ENCODE data around the gene ACACA. TPM values are rescaled to one million over a fixed set of nuclear protein-coding genes. Genes with fewer than 3 reads are reported as not detected.
"Not testable (repeated sequence)": the region's sequence is repeated elsewhere in the genome, so short reads cannot be mapped to it uniquely, and the experiment has no call there.

ACACA gene
- total and polyA plus RNA-seq, 9 donors: 10.9 to 104 (median 37.9) TPM

- no peak for DNase-seq
- H3K27ac ChIP-seq: no peak overlapping the region
- no peak overlapping the region for H3K4me3 ChIP-seq
- TF ChIP-seq EP300 (IDR thresholded peaks at IDR 0.05): no peak
- no peak for TF ChIP-seq POLR2A (IDR thresholded peaks at IDR 0.05)
- 69 to 77% (median 76%) methylated on average over 2 of the region's 2 CpGs for WGBS, 3 donors
- H3K27me3 ChIP-seq: no peaks in the 10 kb centered on the region
- H3K4me1 ChIP-seq (ENCODE audit: insufficient read depth): no peaks in the 10 kb centered on the region
- peaks cover 2% of the 10 kb centered on the region for H3K36me3 ChIP-seq
- no peaks in the 10 kb centered on the region for H3K9me3 ChIP-seq
- intact Hi-C loops (cut with DNase I): no loop called here
Measured at GRCh38 chr17:37417852-37418251, 11.2 kb upstream of the ACACA start.

- Histone ChIP-seq H3K4me1 (ENCODE audit: insufficient read depth) (no peaks in the 10 kb centered on the region), H3K27me3 (no peaks in the 10 kb centered on the region), H3K27ac (no peak overlapping the region), H3K9me3 (no peaks in the 10 kb centered on the region), H3K4me3 (no peak overlapping the region), H3K36me3 (peaks cover 2% of the 10 kb centered on the region)
- no peak for TF ChIP-seq POLR2A (IDR thresholded peaks at IDR 0.05)
- TF ChIP-seq EP300 (IDR thresholded peaks at IDR 0.05): no peak
- TF ChIP-seq, protein P1, sequence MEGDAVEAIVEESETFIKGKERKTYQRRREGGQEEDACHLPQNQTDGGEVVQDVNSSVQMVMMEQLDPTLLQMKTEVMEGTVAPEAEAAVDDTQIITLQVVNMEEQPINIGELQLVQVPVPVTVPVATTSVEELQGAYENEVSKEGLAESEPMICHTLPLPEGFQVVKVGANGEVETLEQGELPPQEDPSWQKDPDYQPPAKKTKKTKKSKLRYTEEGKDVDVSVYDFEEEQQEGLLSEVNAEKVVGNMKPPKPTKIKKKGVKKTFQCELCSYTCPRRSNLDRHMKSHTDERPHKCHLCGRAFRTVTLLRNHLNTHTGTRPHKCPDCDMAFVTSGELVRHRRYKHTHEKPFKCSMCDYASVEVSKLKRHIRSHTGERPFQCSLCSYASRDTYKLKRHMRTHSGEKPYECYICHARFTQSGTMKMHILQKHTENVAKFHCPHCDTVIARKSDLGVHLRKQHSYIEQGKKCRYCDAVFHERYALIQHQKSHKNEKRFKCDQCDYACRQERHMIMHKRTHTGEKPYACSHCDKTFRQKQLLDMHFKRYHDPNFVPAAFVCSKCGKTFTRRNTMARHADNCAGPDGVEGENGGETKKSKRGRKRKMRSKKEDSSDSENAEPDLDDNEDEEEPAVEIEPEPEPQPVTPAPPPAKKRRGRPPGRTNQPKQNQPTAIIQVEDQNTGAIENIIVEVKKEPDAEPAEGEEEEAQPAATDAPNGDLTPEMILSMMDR (IDR thresholded peaks at IDR 0.05): no peak
- 92% methylated on average over 7 of the region's 7 CpGs for WGBS, 3 donors
- intact Hi-C loops (cut with DNase I): no loop called here
- no peak for DNase-seq
Measured at GRCh38 chr17:37413875-37414519, 7.4 kb upstream of the ACACA start.

GRCh38 chr17:37410357-37410756, 3.7 kb upstream of the ACACA start:
- Histone ChIP-seq H3K4me1 (ENCODE audit: insufficient read depth) (peaks cover 7% of the 10 kb centered on the region), H3K27ac (no peak overlapping the region), H3K36me3 (peaks cover 2% of the 10 kb centered on the region), H3K9me3 (no peaks in the 10 kb centered on the region), H3K27me3 (no peaks in the 10 kb centered on the region), H3K4me3 (no peak overlapping the region)
- intact Hi-C loops (cut with DNase I): no loop called here
- no peak for DNase-seq
- TF ChIP-seq, protein P1 (IDR thresholded peaks at IDR 0.05): no peak
- TF ChIP-seq EP300 (IDR thresholded peaks at IDR 0.05) (no peak), POLR2A (IDR thresholded peaks at IDR 0.05) (no peak)
- WGBS, 3 donors: 90 to 91% (median 90%) methylated on average over 3 of the region's 3 CpGs

- intact Hi-C loops (cut with DNase I); H3K36me3 ChIP-seq; H3K9me3 ChIP-seq; H3K4me3 ChIP-seq; H3K27me3 ChIP-seq; H3K4me1 ChIP-seq (ENCODE audit: insufficient read depth): not testable (repeated sequence)
- H3K27ac ChIP-seq: peak overlapping the region in 1 of 2 donors; percentile 69
- peak in 1 of 5 donors; percentile 21 for DNase-seq
- WGBS, 3 donors: 92 to 95% (median 93%) methylated on average over 13 of the region's 13 CpGs
Measured at GRCh38 chr17:37408145-37408479, 1.5 kb upstream of the ACACA start.

DNA sequence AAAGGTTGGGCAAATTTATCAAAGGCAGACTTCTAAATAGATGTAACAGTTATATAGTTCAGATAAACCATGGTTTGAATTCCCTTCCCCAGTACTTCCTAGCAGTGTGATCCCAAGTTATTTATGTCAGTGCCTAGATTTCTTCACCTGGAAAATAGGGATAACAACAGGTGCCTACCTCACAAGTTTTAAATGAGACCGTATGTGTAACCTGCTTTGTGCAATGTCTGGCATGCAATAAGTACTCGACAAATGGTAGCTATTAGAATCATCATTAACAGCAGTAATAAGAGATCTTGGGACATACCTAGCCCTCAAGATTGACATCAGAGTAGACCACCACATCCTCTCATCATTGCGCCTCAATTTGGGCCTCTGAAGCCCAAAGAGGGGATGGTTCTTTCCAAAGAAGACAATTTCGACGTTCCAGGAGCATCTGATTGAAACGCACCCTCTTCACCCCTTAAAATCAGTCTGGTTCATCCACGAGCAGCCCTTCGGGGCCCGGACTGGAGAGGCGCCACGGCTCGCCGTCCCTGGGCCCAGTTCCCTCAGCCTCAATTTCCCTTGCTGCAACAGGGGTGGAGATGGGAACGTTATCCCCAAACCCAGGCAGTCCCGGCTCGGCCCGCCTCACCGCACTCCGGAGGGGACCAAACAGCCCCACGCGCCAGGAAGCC, 541 bp downstream of the ACACA start:
- TF ChIP-seq, protein P1 (IDR thresholded peaks at IDR 0.05): peak in 1 of 3 donors; percentile 8
- TF ChIP-seq POLR2A (IDR thresholded peaks at IDR 0.05) (no peak), EP300 (IDR thresholded peaks at IDR 0.05) (no peak)

DNA sequence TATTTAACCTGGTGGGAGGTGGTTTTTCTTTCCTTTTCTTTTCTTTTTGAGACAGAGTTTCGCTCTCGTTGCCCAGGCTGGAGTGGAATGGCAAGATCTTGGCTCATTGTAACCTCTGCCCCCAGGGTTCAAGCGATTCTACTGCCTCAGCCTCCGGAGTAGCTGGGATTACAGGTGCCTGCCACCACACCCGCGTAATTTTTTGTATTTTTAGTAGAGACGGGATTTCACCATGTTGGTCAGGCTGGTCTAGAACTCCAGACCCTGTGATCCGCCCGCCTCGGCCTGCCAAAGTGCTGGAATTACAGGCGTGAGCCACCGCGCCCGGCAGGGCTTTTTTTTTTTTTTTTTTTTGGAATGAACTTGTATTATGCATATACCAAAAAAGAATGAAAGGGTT, 1.1 kb downstream of the ACACA start:
- H3K27me3 ChIP-seq; H3K27ac ChIP-seq; intact Hi-C loops (cut with DNase I); H3K36me3 ChIP-seq; H3K9me3 ChIP-seq; DNase-seq; H3K4me1 ChIP-seq (ENCODE audit: insufficient read depth): not testable (repeated sequence)
- H3K4me3 ChIP-seq: peak overlapping the region; percentile 77
- 44 to 55% (median 45%) methylated on average over 14 of the region's 14 CpGs for WGBS, 3 donors

More for the DNA sequence above, 541 bp downstream of the ACACA start:
- H3K9me3 ChIP-seq: no peaks in the 10 kb centered on the region
- no peaks in the 10 kb centered on the region for H3K27me3 ChIP-seq
- intact Hi-C loops (cut with DNase I): no loop called here
- H3K27ac ChIP-seq: peak overlapping the region; percentile 35 to 69
- H3K4me1 ChIP-seq (ENCODE audit: insufficient read depth): peaks cover 7% of the 10 kb centered on the region
- H3K36me3 ChIP-seq: no peaks in the 10 kb centered on the region
- DNase-seq: no peak
- WGBS, 3 donors: 0 to 1% (median 0%) methylated on average over 21 of the region's 21 CpGs
- peak overlapping the region; percentile 77 for H3K4me3 ChIP-seq

Data from ovary (tissue), 9 donors.